ENCODE measurements around the gene TEX36. TPM values are rescaled to one million over a fixed set of nuclear protein-coding genes. Genes with fewer than 3 reads are reported as not detected.
"Not testable (repeated sequence)": the region's sequence is repeated elsewhere in the genome, so short reads cannot be mapped to it uniquely, and the experiment has no call there.

TEX36 gene
- total RNA-seq, 1 donor from 2014 or later: not detected

- Mint-ChIP-seq H3K9me3 (peaks cover 1% of the 10 kb centered on the region), H3K27ac (peak overlapping the region; percentile 77), H3K4me1 (peaks cover 36% of the 10 kb centered on the region), H3K27me3 (ENCODE audit: low read depth) (no peaks in the 10 kb centered on the region), H3K36me3 (peaks cover 3% of the 10 kb centered on the region), H3K4me3 (no peak overlapping the region)
- no peak for TF ChIP-seq CTCF (IDR thresholded peaks at IDR 0.05; ENCODE audit: unreplicated experiment)
- no peak for DNase-seq (ENCODE audit: low spot score in 2 of 2, unreplicated experiment in 2 of 2)
Observed at GRCh38 chr10:125707541-125708468, 24.8 kb upstream of the TEX36 start.

- TF ChIP-seq CTCF (IDR thresholded peaks at IDR 0.05; ENCODE audit: unreplicated experiment): no peak
- Mint-ChIP-seq H3K36me3 (no peaks in the 10 kb centered on the region), H3K4me1 (peaks cover 12% of the 10 kb centered on the region), H3K27ac (no peak overlapping the region), H3K4me3 (no peak overlapping the region), H3K27me3 (ENCODE audit: low read depth) (no peaks in the 10 kb centered on the region), H3K9me3 (peaks cover 4% of the 10 kb centered on the region)
- DNase-seq (ENCODE audit: low spot score in 2 of 2, unreplicated experiment in 2 of 2): no peak
Observed at GRCh38 chr10:125700355-125700911, 17.5 kb upstream of the TEX36 start.

DNA sequence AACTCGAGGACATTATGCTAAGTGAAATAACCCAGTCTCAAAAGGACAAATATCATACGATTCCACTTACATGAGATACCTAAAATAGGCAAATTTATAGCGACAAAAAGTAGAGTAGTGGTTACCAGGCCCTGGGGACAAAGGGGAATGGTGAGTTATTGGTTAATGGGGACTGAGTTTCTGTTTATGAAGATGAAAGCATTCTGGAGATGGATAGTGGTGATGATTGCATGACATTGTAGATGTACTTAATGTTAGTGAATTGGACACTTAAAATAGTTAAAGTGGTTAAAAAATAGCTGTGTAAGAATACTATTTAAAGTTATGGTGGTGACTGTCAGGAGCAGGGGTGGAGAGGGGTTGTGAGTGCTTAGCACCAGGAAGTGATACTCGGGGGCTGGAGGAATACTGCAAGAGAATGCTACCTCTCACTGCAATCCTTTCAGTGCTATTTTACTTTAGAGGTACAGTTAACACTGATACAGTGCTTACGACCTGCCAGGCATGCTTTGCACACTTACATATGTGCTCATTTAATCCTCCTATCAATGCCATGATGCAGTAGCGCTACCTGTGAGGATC, 16.7 kb upstream of the TEX36 start:
- Mint-ChIP-seq H3K4me1 (peaks cover 18% of the 10 kb centered on the region), H3K36me3 (no peaks in the 10 kb centered on the region), H3K4me3 (no peak overlapping the region), H3K27ac (no peak overlapping the region), H3K27me3 (ENCODE audit: low read depth) (no peaks in the 10 kb centered on the region), H3K9me3 (peaks cover 4% of the 10 kb centered on the region)
- DNase-seq (ENCODE audit: low spot score in 2 of 2, unreplicated experiment in 2 of 2): no peak
- TF ChIP-seq CTCF (IDR thresholded peaks at IDR 0.05; ENCODE audit: unreplicated experiment): no peak

GRCh38 chr10:125698481-125698998, 15.6 kb upstream of the TEX36 start:
- no peak for TF ChIP-seq CTCF (IDR thresholded peaks at IDR 0.05; ENCODE audit: unreplicated experiment)
- no peak overlapping the region for H3K27ac Mint-ChIP-seq
- DNase-seq (ENCODE audit: low spot score in 2 of 2, unreplicated experiment in 2 of 2): no peak
- no peaks in the 10 kb centered on the region for H3K36me3 Mint-ChIP-seq
- H3K4me3 Mint-ChIP-seq: no peak overlapping the region
- H3K9me3 Mint-ChIP-seq: peaks cover 4% of the 10 kb centered on the region
- no peaks in the 10 kb centered on the region for H3K27me3 Mint-ChIP-seq (ENCODE audit: low read depth)
- H3K4me1 Mint-ChIP-seq: peaks cover 21% of the 10 kb centered on the region

- H3K27ac Mint-ChIP-seq; H3K9me3 Mint-ChIP-seq; DNase-seq (ENCODE audit: low spot score in 2 of 2, unreplicated experiment in 2 of 2); H3K4me3 Mint-ChIP-seq; H3K27me3 Mint-ChIP-seq (ENCODE audit: low read depth); H3K36me3 Mint-ChIP-seq: not testable (repeated sequence)
- peaks cover 29% of the 10 kb centered on the region for H3K4me1 Mint-ChIP-seq
Observed at GRCh38 chr10:125696884-125697283, 13.9 kb upstream of the TEX36 start.

DNA sequence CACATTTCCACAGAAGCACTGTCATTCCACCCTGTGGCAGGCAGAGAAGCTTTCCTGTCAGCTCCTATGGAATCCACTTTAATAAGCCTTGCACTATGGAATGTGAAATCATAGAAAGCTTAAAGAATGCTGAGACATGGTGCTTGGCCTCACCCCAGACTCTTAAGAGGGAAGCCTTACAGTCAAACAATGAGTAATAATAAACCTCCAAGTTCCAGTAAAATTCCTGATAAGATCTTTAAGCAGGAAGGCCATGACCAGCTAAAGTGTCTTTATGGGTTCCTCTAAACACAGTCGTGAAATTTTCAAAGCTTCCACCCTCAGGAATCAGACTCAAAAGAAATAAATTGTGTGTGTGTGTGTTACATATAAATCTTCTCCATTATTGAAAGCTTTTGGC, 11.9 kb upstream of the TEX36 start:
- no peaks in the 10 kb centered on the region for H3K36me3 Mint-ChIP-seq
- H3K4me3 Mint-ChIP-seq: no peak overlapping the region
- no peak for TF ChIP-seq CTCF (IDR thresholded peaks at IDR 0.05; ENCODE audit: unreplicated experiment)
- peaks cover 38% of the 10 kb centered on the region for H3K4me1 Mint-ChIP-seq
- DNase-seq (ENCODE audit: low spot score in 2 of 2, unreplicated experiment in 2 of 2): no peak
- no peaks in the 10 kb centered on the region for H3K9me3 Mint-ChIP-seq
- H3K27ac Mint-ChIP-seq: peak overlapping the region; percentile 76
- peaks cover 4% of the 10 kb centered on the region for H3K27me3 Mint-ChIP-seq (ENCODE audit: low read depth)

Data from mesothelial cell of epicardium (in vitro differentiated cells).